HepG2 (cell line): ENCODE measurements around the gene THSD4. TPM values are rescaled to one million over a fixed set of nuclear protein-coding genes. Genes with fewer than 3 reads are reported as not detected.

Source experiments
- ATAC-seq: fragments of 200-7000 bp; cut with Tn5 transposase; 3 replicates; pipeline ENCODE4 v1.9.1; 2020; ENCODE audit warnings: mild to moderate bottlenecking, moderate library complexity
- BruUV-seq: library from RNA; stranded (reverse); fragments of 400-500 nt; replicated peaks from 2 replicates; lab custom pipeline; 2021; lab: Mats Ljungman, UMichigan
- CTCF ChIA-PET: fragments of 300-600 bp; formaldehyde crosslinking; extraction: SDS; loops from one replicate; lab custom pipeline; 2021; ENCODE audit warnings: low total read pairs, inconsistent platforms, low intra/inter-chr PET ratio; lab: Yijun Ruan, JAX
- POLR2A ChIA-PET: fragments of 350-600 bp; sonication (Branson Sonifier 250); formaldehyde crosslinking; loops from one replicate; lab custom pipeline; 2020; ENCODE audit warnings: antibody characterized with exemption, inconsistent platforms; lab: Yijun Ruan, JAX
- DNase-seq: peaks from one replicate; pipeline ENCODE4 v3.0.0-alpha.2; 2015; ENCODE audit warnings: low spot score
- FAIRE-seq: peaks from 3 replicates; lab custom pipeline; 2011; peaks lifted over from hg19 to GRCh38; lab: Jason Lieb, UNC
- H2AFZ ChIP-seq: one replicate; pipeline ENCODE4 v1.6.1; 2011; ENCODE audit warnings: low read length, inconsistent platforms
- H3K27ac ChIP-seq: fragments of 300-600 bp; 3 replicates; pipeline ENCODE4 v1.8.0; 2011; ENCODE audit warnings: mixed run types, mild to moderate bottlenecking, mixed read lengths, low read length, inconsistent platforms; ENCODE audit not compliant: insufficient read depth; ENCODE audit errors: extremely low read length
- H3K27me3 ChIP-seq, 2 experiments: fragments of 200-600 bp in 1 of 2; 2 replicates in 1 of 2; 3 replicates in 1 of 2; pipeline versions ENCODE4 v1.6.0 to v1.8.0; 2011; ENCODE audit warnings: low read length in 2 of 2, mild to moderate bottlenecking in 2 of 2, moderate library complexity in 2 of 2, inconsistent platforms in 1 of 2; ENCODE audit not compliant: insufficient read depth in 2 of 2, control insufficient read depth in 1 of 2
- H3K36me3 ChIP-seq, 2 experiments: fragments of 200-600 bp in 1 of 2; replicated peaks in 1 of 2; 2 replicates in 1 of 2; 3 replicates in 1 of 2; pipeline versions ENCODE4 v1.5.1 to v1.8.0; 2011; ENCODE audit warnings: low read length in 2 of 2, inconsistent platforms in 1 of 2; ENCODE audit not compliant: insufficient read depth in 2 of 2, control insufficient read depth in 1 of 2
- H3K4me1 ChIP-seq: 2 replicates; pipeline ENCODE4 v1.5.1; 2012; ENCODE audit warnings: low read length, inconsistent platforms; ENCODE audit not compliant: insufficient read depth
- H3K4me2 ChIP-seq: 2 replicates; pipeline ENCODE4 v1.6.0; 2011; ENCODE audit warnings: low read depth, low read length, inconsistent platforms
- H3K4me3 ChIP-seq, 3 experiments: fragments of 200-600 bp in 1 of 3; sonication (generic), shearing (Covaris generic) in 1 of 3; replicated peaks in 1 of 3; 2 replicates each; pipeline ENCODE4 v1.5.1; 2011 to 2016; ENCODE audit warnings: low read length in 3 of 3, inconsistent platforms in 2 of 3, low read depth in 2 of 3, mild to moderate bottlenecking in 2 of 3, control low read depth in 1 of 3, mixed read lengths in 1 of 3; ENCODE audit not compliant: insufficient read depth in 1 of 3
- H3K79me2 ChIP-seq: one replicate; pipeline ENCODE4 v1.6.1; 2011; ENCODE audit warnings: low read length, inconsistent platforms; ENCODE audit not compliant: insufficient read depth
- H3K9ac ChIP-seq: 2 replicates; pipeline ENCODE4 v1.6.0; 2011; ENCODE audit warnings: mild to moderate bottlenecking, low read depth, low read length, inconsistent platforms; ENCODE audit not compliant: insufficient read depth
- H3K9me3 ChIP-seq: 2 replicates; pipeline ENCODE4 v1.5.1; 2012; ENCODE audit warnings: mild to moderate bottlenecking, low read length
- H4K20me1 ChIP-seq: 2 replicates; pipeline ENCODE4 v1.6.0; 2011; ENCODE audit warnings: inconsistent platforms, mild to moderate bottlenecking, low read length, moderate library complexity; ENCODE audit not compliant: insufficient read depth
- IRF2 ChIP-seq: IDR thresholded peaks from 2 replicates; pipeline ENCODE4 v1.6.1; 2018; ENCODE audit warnings: missing genetic modification reagents, missing compliant biosample characterization
- MAFK ChIP-seq, 2 experiments: IDR thresholded peaks in 1 of 2; conservative IDR thresholded peaks in 1 of 2; 2 replicates each; pipeline ENCODE4 v1.6.1; 2011; ENCODE audit warnings: improper control_type of control experiment in 2 of 2, low read length in 2 of 2
- TFDP1 ChIP-seq: IDR thresholded peaks from 2 replicates; pipeline ENCODE4 v1.6.1; 2016; ENCODE audit warnings: missing compliant biosample characterization, missing genetic modification reagents, borderline replicate concordance
- ZNF143 ChIP-seq: sonication (generic); formaldehyde crosslinking; IDR thresholded peaks from 2 replicates; pipeline ENCODE4 v1.4.0; 2020; ENCODE audit warnings: missing genetic modification reagents
- ZNF782 ChIP-seq: sonication (generic); formaldehyde crosslinking; IDR thresholded peaks from 2 replicates; pipeline ENCODE4 v1.4.0; 2020; ENCODE audit warnings: missing genetic modification reagents, mild to moderate bottlenecking, borderline replicate concordance
- in situ Hi-C: cut with HindIII; loops from 2 replicates; pipeline ENCODE4 v1.10.0; 2017; ENCODE audit warnings: low pct_unique_long_range_greater_than_20kb; ENCODE audit not compliant: extremely low pct_ligation_motif_present
- intact Hi-C: fragments of 100-400 bp; cut with micrococcal nuclease; formaldehyde crosslinking; loops from one replicate; pipeline ENCODE4 v1.10.0; 2022; ENCODE audit not compliant: unreplicated experiment
- polyA plus RNA-seq, 8 experiments: library from polyadenylated mRNA; depleted of rRNA in 3 of 8; stranded (reverse) in 7 of 8; unstranded in 1 of 8; fragments of >200 nt; fragmentation: Illumina TruSeq in 4 of 8; extraction: Trizol in 4 of 8; gene quantifications; 2 replicates each; pipeline versions ENCODE4 v1.2.1 to v1.2.3, GENCODE V29; 2011 to 2016; ENCODE audit warnings: low read depth in 4 of 8, missing spikeins in 1 of 8, mixed read lengths in 1 of 8; ENCODE audit not compliant: insufficient read depth in 1 of 8
- total RNA-seq, 5 experiments: library from RNA; depleted of rRNA; stranded (reverse); fragments of >200 nt; fragmentation: Illumina TruSeq; extraction: Trizol; gene quantifications; 2 replicates each; pipeline ENCODE4 v1.2.3, GENCODE V29; 2016; ENCODE audit warnings: low read depth in 1 of 5
- TF ChIP-seq, protein P1 (sequence below): sonication (generic); formaldehyde crosslinking; IDR thresholded peaks from 2 replicates; pipeline ENCODE4 v1.5.0; 2020; ENCODE audit warnings: missing genetic modification reagents
- TF ChIP-seq, protein P2 (sequence below): fragments of 450-650 bp; IDR thresholded peaks from 2 replicates; pipeline ENCODE4 v1.6.1; 2017
- TF ChIP-seq, protein P3 (sequence below): sonication (generic); formaldehyde crosslinking; IDR thresholded peaks from 2 replicates; pipeline ENCODE4 v1.5.1; 2020; ENCODE audit warnings: missing genetic modification reagents, mild to moderate bottlenecking, borderline replicate concordance

Gene THSD4
- total and polyA plus RNA-seq, 2 of the 13 experiments (the other 11 are each of a cell fraction or from before 2014, with no cell fraction given): 0.07 to 0.21 TPM

DNA sequence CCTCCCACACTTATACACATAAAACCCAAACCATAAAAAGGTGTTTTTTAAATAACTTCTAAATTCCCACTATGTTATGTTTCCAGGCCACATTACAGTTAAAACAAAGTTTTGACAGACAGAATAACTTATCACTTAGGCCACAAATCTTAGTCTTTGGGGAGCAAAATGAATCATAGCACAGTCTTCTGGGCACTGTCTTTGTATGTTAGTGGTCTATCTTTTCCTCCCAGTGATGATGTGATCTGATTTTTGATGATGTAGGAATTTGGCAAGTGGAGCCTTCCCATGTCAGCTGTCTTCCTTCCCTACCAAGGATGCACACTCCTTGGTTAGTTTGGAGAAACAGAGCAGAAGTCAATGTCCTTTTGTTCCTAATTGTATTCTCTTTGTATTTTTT, 67.3 kb downstream of the THSD4 start:
- H3K4me1 ChIP-seq: no peaks in the 10 kb centered on the region
- H3K79me2 ChIP-seq: no peaks in the 10 kb centered on the region
- H3K4me2 ChIP-seq: no peak overlapping the region
- BruUV-seq: no TSS peak
- no peaks in the 10 kb centered on the region for H3K36me3 ChIP-seq
- FAIRE-seq: no peak
- no peak overlapping the region for H3K4me3 ChIP-seq
- POLR2A ChIA-PET: no interaction called here
- CTCF ChIA-PET: no interaction called here
- no peak overlapping the region for H3K9ac ChIP-seq
- TF ChIP-seq, protein P1, sequence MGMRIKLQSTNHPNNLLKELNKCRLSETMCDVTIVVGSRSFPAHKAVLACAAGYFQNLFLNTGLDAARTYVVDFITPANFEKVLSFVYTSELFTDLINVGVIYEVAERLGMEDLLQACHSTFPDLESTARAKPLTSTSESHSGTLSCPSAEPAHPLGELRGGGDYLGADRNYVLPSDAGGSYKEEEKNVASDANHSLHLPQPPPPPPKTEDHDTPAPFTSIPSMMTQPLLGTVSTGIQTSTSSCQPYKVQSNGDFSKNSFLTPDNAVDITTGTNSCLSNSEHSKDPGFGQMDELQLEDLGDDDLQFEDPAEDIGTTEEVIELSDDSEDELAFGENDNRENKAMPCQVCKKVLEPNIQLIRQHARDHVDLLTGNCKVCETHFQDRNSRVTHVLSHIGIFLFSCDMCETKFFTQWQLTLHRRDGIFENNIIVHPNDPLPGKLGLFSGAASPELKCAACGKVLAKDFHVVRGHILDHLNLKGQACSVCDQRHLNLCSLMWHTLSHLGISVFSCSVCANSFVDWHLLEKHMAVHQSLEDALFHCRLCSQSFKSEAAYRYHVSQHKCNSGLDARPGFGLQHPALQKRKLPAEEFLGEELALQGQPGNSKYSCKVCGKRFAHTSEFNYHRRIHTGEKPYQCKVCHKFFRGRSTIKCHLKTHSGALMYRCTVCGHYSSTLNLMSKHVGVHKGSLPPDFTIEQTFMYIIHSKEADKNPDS: no peak
- TF ChIP-seq, protein P2, sequence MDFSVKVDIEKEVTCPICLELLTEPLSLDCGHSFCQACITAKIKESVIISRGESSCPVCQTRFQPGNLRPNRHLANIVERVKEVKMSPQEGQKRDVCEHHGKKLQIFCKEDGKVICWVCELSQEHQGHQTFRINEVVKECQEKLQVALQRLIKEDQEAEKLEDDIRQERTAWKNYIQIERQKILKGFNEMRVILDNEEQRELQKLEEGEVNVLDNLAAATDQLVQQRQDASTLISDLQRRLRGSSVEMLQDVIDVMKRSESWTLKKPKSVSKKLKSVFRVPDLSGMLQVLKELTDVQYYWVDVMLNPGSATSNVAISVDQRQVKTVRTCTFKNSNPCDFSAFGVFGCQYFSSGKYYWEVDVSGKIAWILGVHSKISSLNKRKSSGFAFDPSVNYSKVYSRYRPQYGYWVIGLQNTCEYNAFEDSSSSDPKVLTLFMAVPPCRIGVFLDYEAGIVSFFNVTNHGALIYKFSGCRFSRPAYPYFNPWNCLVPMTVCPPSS: no peak
- TF ChIP-seq MAFK (conservative IDR thresholded peaks at IDR 0.05 in 1 of 2, IDR thresholded peaks at IDR 0.05 in 1 of 2; ENCODE audit: low read length in 2 of 2) (0 out of 4 replicates have a peak, but pooled peaks of 1 of the 2 experiments have one; percentile 25), ZNF782 (CRISPR knock-in tag) (no peak), IRF2 (CRISPR knock-in tag) (no peak), TFDP1 (CRISPR knock-in tag) (no peak), ZNF143 (CRISPR knock-in tag) (no peak)
- TF ChIP-seq, protein P3, sequence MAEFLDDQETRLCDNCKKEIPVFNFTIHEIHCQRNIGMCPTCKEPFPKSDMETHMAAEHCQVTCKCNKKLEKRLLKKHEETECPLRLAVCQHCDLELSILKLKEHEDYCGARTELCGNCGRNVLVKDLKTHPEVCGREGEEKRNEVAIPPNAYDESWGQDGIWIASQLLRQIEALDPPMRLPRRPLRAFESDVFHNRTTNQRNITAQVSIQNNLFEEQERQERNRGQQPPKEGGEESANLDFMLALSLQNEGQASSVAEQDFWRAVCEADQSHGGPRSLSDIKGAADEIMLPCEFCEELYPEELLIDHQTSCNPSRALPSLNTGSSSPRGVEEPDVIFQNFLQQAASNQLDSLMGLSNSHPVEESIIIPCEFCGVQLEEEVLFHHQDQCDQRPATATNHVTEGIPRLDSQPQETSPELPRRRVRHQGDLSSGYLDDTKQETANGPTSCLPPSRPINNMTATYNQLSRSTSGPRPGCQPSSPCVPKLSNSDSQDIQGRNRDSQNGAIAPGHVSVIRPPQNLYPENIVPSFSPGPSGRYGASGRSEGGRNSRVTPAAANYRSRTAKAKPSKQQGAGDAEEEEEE: no peak
- H3K27me3 ChIP-seq: no peaks in the 10 kb centered on the region; a peak in 1 of 5 replicates
- intact Hi-C loops (no loop called here), in situ Hi-C loops (no loop called here)
- DNase-seq: no peak
- no peaks in the 10 kb centered on the region for H3K9me3 ChIP-seq
- ATAC-seq: no peak
- no peaks in the 10 kb centered on the region for H4K20me1 ChIP-seq
- no peak overlapping the region for H3K27ac ChIP-seq
- no peak overlapping the region for H2AFZ ChIP-seq
